ENCODE measurements around the gene RPL38. TPM values are rescaled to one million over a fixed set of nuclear protein-coding genes. Genes with fewer than 3 reads are reported as not detected.
A peak's percentile ranks its signal among the peaks of the same experiment; 100 is the strongest.

The RPL38 gene
- total RNA-seq, 1 donor from 2014 or later, result 600 TPM

DNA sequence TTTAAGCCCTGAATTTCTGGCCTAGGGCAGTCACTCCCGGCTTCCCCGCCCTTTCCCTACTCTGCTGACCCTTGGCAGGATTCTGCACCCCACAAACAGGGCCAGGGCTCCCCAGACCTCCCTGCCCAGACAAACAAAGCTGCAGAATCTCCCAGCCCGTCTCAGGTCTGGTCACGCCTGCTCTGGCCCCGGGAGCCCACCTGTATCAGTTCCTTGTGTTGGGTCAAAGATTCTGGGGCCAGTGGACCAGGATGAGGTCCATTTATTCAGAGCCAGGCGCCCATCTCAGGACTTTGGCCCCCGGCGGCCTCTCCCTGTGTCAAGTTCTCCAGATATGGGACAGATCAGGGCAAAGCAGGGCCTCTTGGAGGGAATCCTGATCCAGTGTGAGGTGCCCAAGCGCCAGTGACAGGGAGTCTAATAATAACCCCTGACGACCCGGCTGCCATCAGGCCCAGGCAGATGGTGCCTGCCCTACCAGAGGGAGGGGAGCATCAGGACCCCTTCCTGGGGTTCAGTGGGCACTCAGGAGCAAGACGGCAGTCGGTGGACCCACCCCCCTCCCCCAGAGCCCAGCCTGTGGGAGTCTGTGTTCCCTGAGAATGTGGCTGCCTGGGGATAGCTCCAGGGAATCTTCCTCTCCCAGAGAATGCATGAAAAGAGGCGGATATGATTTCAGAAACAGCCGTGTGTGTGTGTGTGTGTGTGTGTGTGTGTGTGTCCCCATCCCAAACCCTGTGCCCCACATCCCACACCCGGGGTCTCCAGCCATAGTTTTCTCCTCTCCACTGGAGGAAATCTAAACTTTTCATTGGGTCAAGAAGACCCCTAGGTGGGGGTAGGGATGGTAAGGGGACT, 11.2 kb downstream of the RPL38 start:
- no peaks in the 10 kb centered on the region for H3K36me3 Mint-ChIP-seq (ENCODE audit: unreplicated experiment)
- peak overlapping the region; percentile 81 for H3K27ac Mint-ChIP-seq (ENCODE audit: unreplicated experiment)
- peak overlapping the region; percentile 91 for H3K4me3 Mint-ChIP-seq (ENCODE audit: unreplicated experiment)
- peaks cover 13% of the 10 kb centered on the region for H3K27me3 Mint-ChIP-seq (ENCODE audit: unreplicated experiment)
- peaks cover 51% of the 10 kb centered on the region for H3K4me1 Mint-ChIP-seq (ENCODE audit: low read depth, unreplicated experiment)
- no peak for DNase-seq
- peaks cover 21% of the 10 kb centered on the region for H3K9me3 Mint-ChIP-seq (ENCODE audit: unreplicated experiment)
- TF ChIP-seq, protein P1, sequence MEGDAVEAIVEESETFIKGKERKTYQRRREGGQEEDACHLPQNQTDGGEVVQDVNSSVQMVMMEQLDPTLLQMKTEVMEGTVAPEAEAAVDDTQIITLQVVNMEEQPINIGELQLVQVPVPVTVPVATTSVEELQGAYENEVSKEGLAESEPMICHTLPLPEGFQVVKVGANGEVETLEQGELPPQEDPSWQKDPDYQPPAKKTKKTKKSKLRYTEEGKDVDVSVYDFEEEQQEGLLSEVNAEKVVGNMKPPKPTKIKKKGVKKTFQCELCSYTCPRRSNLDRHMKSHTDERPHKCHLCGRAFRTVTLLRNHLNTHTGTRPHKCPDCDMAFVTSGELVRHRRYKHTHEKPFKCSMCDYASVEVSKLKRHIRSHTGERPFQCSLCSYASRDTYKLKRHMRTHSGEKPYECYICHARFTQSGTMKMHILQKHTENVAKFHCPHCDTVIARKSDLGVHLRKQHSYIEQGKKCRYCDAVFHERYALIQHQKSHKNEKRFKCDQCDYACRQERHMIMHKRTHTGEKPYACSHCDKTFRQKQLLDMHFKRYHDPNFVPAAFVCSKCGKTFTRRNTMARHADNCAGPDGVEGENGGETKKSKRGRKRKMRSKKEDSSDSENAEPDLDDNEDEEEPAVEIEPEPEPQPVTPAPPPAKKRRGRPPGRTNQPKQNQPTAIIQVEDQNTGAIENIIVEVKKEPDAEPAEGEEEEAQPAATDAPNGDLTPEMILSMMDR (IDR thresholded peaks at IDR 0.05; ENCODE audit: partially characterized antibody, unreplicated experiment), result no peak

DNA sequence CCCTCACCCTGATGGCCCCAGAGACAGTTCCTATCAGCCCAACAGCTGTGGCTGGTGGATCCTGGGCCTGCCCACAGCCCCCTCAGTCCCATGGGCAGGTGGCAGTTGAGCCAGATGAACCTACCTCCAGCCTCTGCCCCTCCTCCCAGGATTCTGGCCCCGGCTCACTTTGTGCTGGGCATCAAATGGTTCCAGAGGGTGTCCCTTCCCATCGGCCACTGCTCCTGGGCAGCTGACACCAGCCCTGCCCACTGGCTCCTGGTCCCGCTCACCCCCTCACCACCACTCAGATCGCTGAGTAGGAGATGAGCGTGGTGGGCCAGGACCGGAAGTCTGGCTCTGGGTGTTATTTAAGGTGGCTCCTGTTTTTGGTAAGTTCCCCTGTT, 11.9 kb downstream of the RPL38 start:
- H3K9me3 Mint-ChIP-seq (ENCODE audit: unreplicated experiment), result peaks cover 18% of the 10 kb centered on the region
- peak overlapping the region; percentile 91 for H3K4me3 Mint-ChIP-seq (ENCODE audit: unreplicated experiment)
- no peaks in the 10 kb centered on the region for H3K36me3 Mint-ChIP-seq (ENCODE audit: unreplicated experiment)
- peaks cover 46% of the 10 kb centered on the region for H3K4me1 Mint-ChIP-seq (ENCODE audit: low read depth, unreplicated experiment)
- peaks cover 10% of the 10 kb centered on the region for H3K27me3 Mint-ChIP-seq (ENCODE audit: unreplicated experiment)
- TF ChIP-seq, protein P1 (IDR thresholded peaks at IDR 0.05; ENCODE audit: partially characterized antibody, unreplicated experiment), result no peak
- no peak for DNase-seq
- peak overlapping the region; percentile 81 for H3K27ac Mint-ChIP-seq (ENCODE audit: unreplicated experiment)

DNA sequence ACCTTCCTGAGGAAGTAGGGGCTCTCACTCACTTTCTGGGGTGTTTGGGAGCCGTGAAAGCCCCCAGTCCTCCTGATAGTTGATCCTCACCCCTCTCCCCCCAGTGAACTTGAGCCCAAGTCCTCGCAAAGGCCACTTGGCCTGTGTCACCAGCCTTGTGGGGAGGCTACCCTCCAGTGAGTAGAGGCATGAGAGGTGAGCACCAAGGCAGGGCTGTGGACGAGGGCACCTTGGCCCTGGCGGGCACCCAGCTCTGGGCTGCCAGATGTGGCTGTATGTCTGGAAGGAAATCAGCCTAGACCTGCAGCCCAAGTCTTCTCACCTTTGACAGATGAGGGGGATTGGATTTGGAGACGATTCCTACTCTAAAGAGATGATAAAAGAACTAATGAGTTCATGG, 13.0 kb downstream of the RPL38 start:
- H3K27me3 Mint-ChIP-seq (ENCODE audit: unreplicated experiment), result peaks cover 6% of the 10 kb centered on the region
- H3K4me1 Mint-ChIP-seq (ENCODE audit: low read depth, unreplicated experiment), result peaks cover 36% of the 10 kb centered on the region
- peak overlapping the region; percentile 84 for H3K27ac Mint-ChIP-seq (ENCODE audit: unreplicated experiment)
- DNase-seq, result no peak
- H3K9me3 Mint-ChIP-seq (ENCODE audit: unreplicated experiment), result peaks cover 15% of the 10 kb centered on the region
- TF ChIP-seq, protein P1 (IDR thresholded peaks at IDR 0.05; ENCODE audit: partially characterized antibody, unreplicated experiment), result no peak
- H3K36me3 Mint-ChIP-seq (ENCODE audit: unreplicated experiment), result no peaks in the 10 kb centered on the region
- peak overlapping the region; percentile 74 for H3K4me3 Mint-ChIP-seq (ENCODE audit: unreplicated experiment)

DNA sequence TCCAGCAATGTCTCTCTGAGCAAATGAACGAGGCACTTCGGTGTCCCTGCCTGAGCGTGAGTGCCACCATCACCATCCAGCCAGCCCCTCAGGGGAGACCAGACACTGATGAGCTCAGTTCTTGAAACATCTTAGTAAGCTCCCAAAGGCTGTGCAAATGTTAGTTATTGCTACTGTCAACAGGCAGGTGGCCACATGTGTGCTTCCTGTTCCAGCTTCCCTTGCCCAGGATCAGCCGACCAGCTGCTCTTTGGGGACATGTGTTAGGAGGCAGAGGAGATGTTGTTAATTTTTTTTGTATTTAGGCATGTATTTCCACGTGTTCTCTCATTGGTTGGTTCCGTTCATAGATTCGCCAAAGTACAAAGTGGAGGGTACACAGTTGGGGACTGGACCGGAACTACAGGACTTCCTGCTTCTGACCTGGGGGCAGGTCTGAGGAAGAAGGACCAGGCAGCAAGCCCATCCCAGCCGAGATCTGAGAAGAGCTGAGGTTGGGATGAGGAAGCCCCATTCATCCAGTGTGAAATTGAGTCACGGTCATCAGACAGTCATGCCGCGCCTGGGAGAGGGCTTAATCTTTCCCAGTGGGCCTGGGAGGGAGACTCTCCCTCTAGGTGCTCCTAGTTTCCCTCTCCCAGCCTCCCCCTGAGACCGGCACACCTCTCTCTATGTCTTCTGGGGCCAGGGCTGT, 13.7 kb downstream of the RPL38 start:
- Mint-ChIP-seq H3K36me3 (ENCODE audit: unreplicated experiment) (no peaks in the 10 kb centered on the region), H3K4me3 (ENCODE audit: unreplicated experiment) (peak overlapping the region; percentile 74), H3K27me3 (ENCODE audit: unreplicated experiment) (peaks cover 3% of the 10 kb centered on the region), H3K27ac (ENCODE audit: unreplicated experiment) (peak overlapping the region; percentile 84), H3K9me3 (ENCODE audit: unreplicated experiment) (peaks cover 15% of the 10 kb centered on the region), H3K4me1 (ENCODE audit: low read depth, unreplicated experiment) (peaks cover 31% of the 10 kb centered on the region)
- TF ChIP-seq, protein P1 (IDR thresholded peaks at IDR 0.05; ENCODE audit: partially characterized antibody, unreplicated experiment), result no peak
- peak; percentile 56 for DNase-seq

DNA sequence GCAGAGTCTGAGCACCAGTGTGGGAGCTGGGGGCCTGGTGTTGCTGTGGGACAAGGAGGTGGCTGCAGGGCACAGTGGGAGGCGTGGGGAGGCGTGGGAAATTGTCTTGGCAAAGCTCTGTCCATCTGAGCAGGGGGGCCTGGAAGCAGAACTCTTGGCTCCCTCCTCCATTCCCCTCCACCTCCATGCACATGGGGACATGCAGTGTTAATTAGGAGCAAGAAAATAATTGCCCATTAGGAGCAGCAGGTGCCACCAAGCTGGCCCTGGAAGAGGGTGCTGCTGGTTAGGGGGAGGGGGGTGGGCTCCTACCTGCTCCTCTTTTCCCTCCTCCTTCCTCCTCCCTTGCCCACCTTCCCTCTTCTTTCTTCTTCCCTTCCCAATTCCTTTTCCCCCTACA, 14.4 kb downstream of the RPL38 start:
- Mint-ChIP-seq H3K36me3 (ENCODE audit: unreplicated experiment) (no peaks in the 10 kb centered on the region), H3K9me3 (ENCODE audit: unreplicated experiment) (peaks cover 12% of the 10 kb centered on the region), H3K27me3 (ENCODE audit: unreplicated experiment) (peaks cover 3% of the 10 kb centered on the region), H3K4me3 (ENCODE audit: unreplicated experiment) (no peak overlapping the region), H3K27ac (ENCODE audit: unreplicated experiment) (peak overlapping the region; percentile 43), H3K4me1 (ENCODE audit: low read depth, unreplicated experiment) (peaks cover 32% of the 10 kb centered on the region)
- no peak for DNase-seq
- TF ChIP-seq, protein P1 (IDR thresholded peaks at IDR 0.05; ENCODE audit: partially characterized antibody, unreplicated experiment), result no peak
